ENCODE results near the gene CREB5.

Gene CREB5

DNA sequence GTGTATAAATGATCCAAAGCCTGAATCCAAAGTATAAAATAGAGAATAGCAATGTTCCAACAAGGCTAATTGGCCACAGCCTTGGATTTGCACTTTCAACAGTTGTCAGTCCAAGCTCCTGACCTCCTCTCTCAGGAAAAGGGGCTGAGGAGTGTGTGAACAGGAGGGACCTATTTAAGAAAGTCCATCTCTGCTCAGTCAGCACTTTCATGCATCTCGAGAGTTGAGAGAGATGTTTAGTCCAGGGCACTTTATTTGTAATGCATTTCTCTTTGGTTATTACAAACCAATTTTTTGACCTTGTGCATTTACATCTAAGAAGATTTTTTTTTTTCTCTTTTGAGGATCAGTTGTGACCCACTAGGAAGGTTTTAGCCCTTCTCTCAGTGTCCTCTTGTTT, 244.2 kb downstream of the CREB5 start:
- no peak for DNase-seq

- DNase-seq = no peak
Observed at GRCh38 chr7:28658381-28658780, 246.1 kb downstream of the CREB5 start.

GRCh38 chr7:28660132-28660531, 247.8 kb downstream of the CREB5 start:
- no peak for DNase-seq

DNA sequence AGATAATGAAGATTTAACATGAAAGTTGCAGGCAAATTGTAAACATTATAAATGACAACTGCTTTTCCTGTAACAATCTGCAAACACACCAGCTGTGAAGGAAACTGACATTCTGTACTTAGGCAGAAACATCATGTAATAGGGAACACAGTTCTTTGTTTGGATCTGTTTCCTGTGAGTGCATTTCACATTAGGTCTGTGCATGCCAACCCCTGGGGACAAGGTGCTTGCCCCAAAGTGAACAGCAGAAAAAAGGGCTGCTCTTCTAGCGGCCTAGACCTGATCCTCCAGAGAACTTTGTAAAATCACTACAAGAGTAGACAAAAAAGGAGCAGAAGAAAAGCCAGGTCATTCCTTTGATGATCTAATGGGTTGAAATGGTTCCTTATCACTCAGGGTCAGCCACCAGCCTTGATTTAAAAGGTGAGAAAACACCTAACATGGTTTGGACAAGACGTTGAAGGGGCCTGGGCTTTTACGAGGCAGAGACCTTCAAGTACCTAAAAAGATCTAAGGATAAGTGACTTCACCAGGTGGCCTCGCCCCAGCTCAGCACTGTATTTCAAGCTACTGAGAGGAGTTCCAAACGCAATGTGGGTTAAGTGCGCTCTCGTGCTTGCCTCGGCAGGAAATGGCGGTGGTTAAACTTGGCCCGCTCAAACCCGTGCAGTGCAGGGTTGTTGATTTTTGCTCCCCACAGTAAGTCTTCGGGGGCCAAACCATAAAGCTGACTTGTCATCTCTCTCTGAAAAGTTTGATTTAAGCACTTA, 249.7 kb downstream of the CREB5 start:
- DNase-seq = no peak

DNA sequence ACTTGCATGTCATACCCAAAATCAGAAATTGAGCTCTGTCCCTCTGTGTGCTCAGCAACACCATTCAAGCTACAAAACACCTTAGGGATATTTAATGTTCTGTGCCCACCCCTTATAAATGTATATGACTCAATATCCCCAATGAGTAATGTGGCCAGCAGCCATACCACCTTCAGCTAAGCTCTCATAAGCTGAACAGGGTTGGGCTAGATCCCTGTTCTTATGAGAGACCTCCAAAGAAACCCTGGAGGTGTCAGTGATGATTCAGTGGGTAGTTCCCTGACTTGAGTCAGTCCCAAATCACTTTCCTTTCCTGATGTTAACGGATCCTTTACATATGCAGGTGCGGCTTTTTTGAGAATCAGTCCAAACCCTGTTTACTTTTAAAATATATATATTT, 253.8 kb downstream of the CREB5 start:
- DNase-seq = no peak

DNA sequence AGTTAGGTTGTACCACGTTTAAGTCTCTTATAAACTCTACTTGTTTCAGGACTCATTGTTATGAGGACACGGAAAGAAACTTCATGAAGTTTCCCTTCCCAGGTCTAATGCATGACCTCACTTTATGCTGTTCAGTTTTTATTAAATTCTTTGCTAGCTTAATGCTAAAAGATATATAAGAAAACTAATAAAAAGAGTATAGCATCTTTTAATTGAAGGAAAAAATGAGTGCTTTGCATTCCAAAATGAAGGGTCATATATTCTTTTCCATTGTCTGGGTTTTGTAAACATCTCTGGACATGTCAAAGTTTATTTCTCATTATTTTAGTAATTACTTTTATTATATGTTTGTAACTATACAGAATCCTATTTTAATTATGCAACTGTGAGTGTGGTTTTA, 255.8 kb downstream of the CREB5 start:
- DNase-seq = no peak

GRCh38 chr7:28669330-28669729, 257.0 kb downstream of the CREB5 start:
- DNase-seq = no peak

- no peak for DNase-seq
Observed at GRCh38 chr7:28671526-28671925, 259.2 kb downstream of the CREB5 start.

- peak; percentile 25 for DNase-seq
Observed at GRCh38 chr7:28672397-28672797, 260.1 kb downstream of the CREB5 start.

- DNase-seq = no peak
Observed at GRCh38 chr7:28674359-28674782, 262.1 kb downstream of the CREB5 start.

GRCh38 chr7:28675429-28675828, 263.1 kb downstream of the CREB5 start:
- no peak for DNase-seq

- no peak for DNase-seq
Observed at GRCh38 chr7:28677668-28678067, 265.4 kb downstream of the CREB5 start.

- DNase-seq = no peak
Observed at GRCh38 chr7:28678431-28678965, 266.2 kb downstream of the CREB5 start.

- no peak for DNase-seq
Observed at GRCh38 chr7:28681693-28682310, 269.5 kb downstream of the CREB5 start.

DNA sequence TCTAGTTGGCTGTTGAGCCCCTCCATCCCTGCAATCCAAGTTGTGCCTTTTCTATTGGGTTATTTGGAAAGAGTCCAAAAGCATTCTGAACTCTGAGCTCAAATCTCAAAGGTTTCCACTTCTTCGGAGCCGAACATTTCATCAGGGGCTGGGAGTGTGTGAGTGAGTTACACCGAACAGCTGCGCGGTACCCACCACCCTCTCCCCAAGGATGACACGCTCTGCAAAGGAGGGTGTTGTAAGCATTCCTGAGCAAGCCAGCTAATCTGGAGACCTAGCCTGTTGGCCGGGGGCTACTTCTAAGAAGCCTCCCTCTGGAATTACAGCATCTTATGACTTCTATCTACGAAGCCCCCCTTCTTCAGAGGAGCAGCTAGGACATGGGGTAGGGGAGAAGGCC, 270.5 kb downstream of the CREB5 start:
- DNase-seq = no peak

DNA sequence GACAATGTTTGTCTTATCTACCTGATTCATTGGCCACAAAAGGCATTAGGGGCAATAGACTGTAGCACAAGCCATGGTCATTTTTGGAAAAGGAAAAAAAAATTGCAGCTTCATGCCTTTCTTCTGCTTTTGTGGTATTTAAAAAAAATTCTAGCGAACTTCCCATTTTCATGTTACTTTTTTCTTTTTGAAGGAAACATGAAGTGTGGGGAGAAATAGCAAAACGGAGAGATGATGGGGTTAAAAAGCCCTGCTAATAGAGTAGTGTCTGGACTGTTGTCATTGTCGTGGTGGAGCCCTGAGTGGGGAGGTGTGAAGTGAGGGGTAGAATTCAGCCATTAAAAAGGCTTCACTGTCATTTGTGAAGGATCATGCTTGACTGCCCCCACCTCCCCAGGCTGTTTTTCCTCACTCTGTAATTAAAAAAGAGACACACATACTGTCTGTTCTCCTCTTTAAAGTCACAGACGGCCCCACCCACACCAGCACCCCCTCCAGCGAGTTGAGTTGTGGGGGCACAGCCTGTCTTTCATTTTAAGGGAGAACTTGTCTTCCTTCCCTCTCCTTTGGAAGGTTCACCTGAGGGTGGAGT, 272.4 kb downstream of the CREB5 start:
- no peak for DNase-seq

DNA sequence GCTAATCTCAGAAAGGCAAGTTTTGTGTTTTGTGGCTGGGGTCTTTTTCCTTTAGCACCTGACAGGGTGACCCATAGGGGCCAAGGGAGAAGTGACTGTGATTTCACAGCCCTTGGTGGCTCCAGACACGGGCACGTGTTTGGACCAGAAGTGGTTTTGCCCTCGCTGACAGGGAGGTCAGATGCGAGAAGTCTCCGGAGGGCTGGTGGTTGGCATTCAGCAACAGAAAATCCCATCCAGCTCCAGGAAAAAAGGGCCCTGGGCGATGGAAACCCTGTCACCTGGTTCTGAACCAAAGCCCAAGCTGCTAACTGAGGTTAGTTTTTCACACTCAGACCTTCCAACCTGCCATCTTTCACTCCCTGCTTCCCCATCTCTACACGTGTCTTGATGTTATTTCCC, 272.9 kb downstream of the CREB5 start:
- DNase-seq = no peak

DNA sequence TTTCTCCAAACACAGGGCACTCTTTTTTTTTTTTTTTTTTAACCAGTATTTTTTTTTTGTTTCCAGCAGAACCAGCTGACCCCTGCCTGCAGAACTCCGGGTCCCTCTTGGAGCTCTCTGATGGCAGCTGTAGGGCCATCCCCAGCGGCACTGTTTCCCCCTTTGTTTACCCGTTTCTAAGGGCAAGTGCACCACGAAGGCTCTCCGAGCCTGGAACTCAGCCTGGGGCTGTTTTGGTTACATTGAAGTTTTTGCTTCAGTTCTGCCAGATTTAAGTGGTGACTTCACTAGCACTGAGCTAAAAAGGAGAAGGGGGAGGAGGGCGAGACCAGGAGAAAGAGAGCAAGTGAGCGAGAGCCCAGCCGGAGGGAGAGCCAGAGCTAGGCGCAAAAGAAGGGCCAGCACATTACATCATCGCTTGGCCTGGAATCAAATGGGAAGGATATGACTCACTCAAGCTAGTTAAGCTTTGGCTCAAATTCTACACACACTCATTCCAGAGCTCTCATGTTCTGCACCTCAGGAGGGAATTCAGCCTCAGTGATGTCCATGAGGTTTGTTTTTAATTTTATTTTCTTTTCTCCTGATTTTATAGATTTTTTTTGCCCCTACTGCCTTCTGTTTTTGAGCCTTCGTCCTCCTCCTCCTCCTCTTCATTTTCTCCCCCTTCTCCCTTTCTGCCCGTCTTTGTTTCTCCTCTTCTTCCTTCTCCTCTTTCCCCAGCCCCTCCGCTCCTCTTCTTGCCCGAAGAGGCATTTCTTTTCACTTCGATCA, 273.5 kb downstream of the CREB5 start:
- peak; percentile 72 for DNase-seq

DNA sequence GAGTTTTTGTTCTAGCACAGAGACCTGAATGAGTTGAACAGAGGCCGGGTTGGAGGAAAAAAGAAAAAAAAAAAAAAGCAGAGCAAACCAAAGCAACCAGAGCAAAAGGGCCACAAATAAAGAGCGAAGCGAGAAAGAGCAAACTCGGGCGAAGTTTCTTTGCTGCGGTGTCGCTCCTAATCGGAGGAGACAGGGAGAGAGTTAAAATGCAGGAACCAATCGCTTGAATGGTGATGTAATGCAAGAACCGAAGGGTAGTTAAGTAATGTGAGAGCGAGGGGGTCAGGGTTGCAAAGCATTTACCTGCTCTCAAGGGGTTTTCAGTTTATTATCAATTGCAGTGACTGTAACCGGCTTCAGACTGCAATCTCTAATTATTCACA, 274.1 kb downstream of the CREB5 start:
- no peak for DNase-seq

- no peak for DNase-seq
Observed at GRCh38 chr7:28687537-28687936, 275.2 kb downstream of the CREB5 start.

- no peak for DNase-seq
Observed at GRCh38 chr7:28688174-28688573, 275.9 kb downstream of the CREB5 start.

DNA sequence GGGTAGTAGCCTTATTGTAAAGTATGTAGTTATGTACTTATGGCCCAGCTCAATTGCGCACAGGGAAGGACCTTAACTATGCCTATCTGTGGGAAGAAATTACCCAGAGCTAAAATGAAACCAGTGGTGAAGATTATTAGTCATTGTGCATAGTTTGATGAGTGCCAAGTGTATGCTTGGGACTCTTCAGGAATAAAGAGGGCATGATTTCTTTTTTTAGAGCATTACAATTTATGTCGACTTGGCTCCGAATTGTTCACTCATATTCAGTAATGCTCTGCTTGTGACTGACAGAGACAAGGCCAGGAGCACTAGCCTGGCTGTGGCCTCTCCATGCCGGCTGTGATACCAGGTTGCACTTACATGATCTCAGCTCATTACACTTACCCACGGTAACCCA, 276.3 kb downstream of the CREB5 start:
- no peak for DNase-seq
